Pancreas (tissue), 10 donors: ENCODE data around the gene LMTK2. TPM values are rescaled to one million over a fixed set of nuclear protein-coding genes. Genes with fewer than 3 reads are reported as not detected.
"Not testable (repeated sequence)": the region's sequence is repeated elsewhere in the genome, so short reads cannot be mapped to it uniquely, and the experiment has no call there.

ENCODE experiments used
- ATAC-seq, 4 donors: fragments of 200-7000 bp; cut with Tn5 transposase; one replicate each; pipeline versions ENCODE4 v1.8.0 to v1.9.1; 2020; ENCODE audit warnings: mild to moderate bottlenecking in 4 of 4, moderate library complexity in 4 of 4
- DNase-seq, 6 donors: peaks; one replicate each; pipeline ENCODE4 v3.0.0-alpha.2; 2020
- FAIRE-seq: peaks from 2 replicates; lab custom pipeline; 2012; peaks lifted over from hg19 to GRCh38; lab: Jason Lieb, UNC
- H3K27ac ChIP-seq, 4 donors: fragments of 200-600 bp; sonication (generic); 1 replicate in 3 of 4; 2 replicates in 1 of 4; pipeline versions ENCODE4 v1.5.0 to v1.8.0; 2020
- H3K27me3 ChIP-seq, 4 donors: fragments of 200-600 bp; one replicate each; pipeline ENCODE4 v1.8.0; 2021
- H3K36me3 ChIP-seq, 3 donors: fragments of 200-600 bp; sonication (generic) in 1 of 3; one replicate each; pipeline versions ENCODE4 v1.5.0 to v1.8.0; 2020 to 2021
- H3K4me1 ChIP-seq, 3 donors: fragments of 200-600 bp; one replicate each; pipeline ENCODE4 v1.8.0; 2021
- H3K4me3 ChIP-seq, 4 donors: fragments of 200-600 bp; sonication (generic) in 2 of 4; one replicate each; pipeline versions ENCODE4 v1.5.0 to v1.8.0; 2020 to 2021
- H3K9me3 ChIP-seq, 4 donors: fragments of 200-600 bp; one replicate each; pipeline ENCODE4 v1.8.0; 2021
- WGBS, 2 donors: extraction: QIAGEN DNeasy Blood & Tissue Kit; methylation state at CpG; one replicate each; pipeline ENCODE4 v1.1.7; 2013; 5-methylcytosine and 5-hydroxymethylcytosine counted together
- intact Hi-C, 3 donors: fragments of 100-400 bp; cut with DNase I; formaldehyde crosslinking; loops; one replicate each; pipeline versions ENCODE4 v1.11.1 to v1.14.2; 2022
- polyA plus RNA-seq, 2 donors: library from polyadenylated mRNA; stranded (reverse); fragments of 200-250 nt; gene quantifications; one replicate each; pipeline ENCODE4 v1.2.3, GENCODE V29; 2013
- total RNA-seq, 6 donors: library from RNA; stranded (reverse); fragmentation: NEBNext Ultra II Directional in 4 of 6; extraction: Animal tissue kit (Norgen Biotek cat#: 25700) in 4 of 6; gene quantifications; one replicate each; pipeline versions ENCODE4 v1.2.1 to v1.2.4, GENCODE V29; 2021 to 2023
- TF ChIP-seq, protein P1 (sequence below), 4 donors: fragments of 200-600 bp; sonication (generic) in 3 of 4; IDR thresholded peaks; one replicate each; pipeline versions ENCODE4 v1.5.0 to v1.8.0; 2021; ENCODE audit warnings: antibody characterized with exemption in 4 of 4
- donor health status: healthy with polysubstance abuse.
- donor health status: DM: no; HTN: no; CAD: no; lungs with moderate emphysema.
- donor health status: DM: no; HTN: no; CAD: no.
- donor health status: control.
- donor health status: control.
- donor health status: Bipolar disorder and iron deficiency.
- donor health status: DM: yes; HTN: yes; CAD: no.
- donor health status: DM: no; HTN: no; CAD: no.
- donor health status: DM: no; HTN: no; CAD: no.
- donor health status: DM: yes; HTN: yes; CAD: no.

The LMTK2 gene
- total and polyA plus RNA-seq, 8 donors, result 5.9 to 20.0 (median 16.5) TPM

DNA sequence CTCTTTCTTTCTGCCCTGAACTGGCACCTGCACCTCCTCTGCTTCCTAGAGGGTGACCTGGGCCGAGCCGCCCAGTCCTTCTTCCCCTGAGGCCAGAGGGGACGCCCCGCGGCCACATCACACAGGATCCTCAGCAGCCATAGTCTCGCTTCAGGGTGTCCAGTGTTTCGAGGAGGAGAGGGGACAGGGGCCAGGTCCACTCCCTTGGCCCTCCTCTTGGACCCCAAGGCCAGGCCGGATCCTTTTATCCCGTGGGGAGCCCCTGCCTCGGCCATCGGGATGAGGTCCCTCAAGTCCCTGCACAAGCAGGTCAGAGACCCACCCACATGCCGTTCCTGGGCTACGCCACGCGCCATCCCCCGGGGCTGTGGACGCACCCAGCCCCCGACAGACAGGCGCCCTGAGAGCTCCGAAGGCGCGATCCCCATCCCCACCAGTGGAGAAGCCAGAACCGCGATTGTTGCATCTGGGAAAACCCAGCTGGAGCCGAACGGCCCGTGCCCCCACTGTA, 108.2 kb downstream of the LMTK2 start:
- DNase-seq, result peak; percentile 41 to 84 (median 62)
- Histone ChIP-seq H3K9me3 (no peaks in the 10 kb centered on the region), H3K27me3 (no peaks in the 10 kb centered on the region), H3K4me1 (peaks cover 12 to 28% (median 12%) of the 10 kb centered on the region in 3 donors), H3K36me3 (peaks cover 0 to 16% (median 0%) of the 10 kb centered on the region in 3 donors), H3K4me3 (peak overlapping the region in 3 of 4 donors; percentile 58 to 82 (median 62)), H3K27ac (peak overlapping the region; percentile 88 to 94 (median 90))
- WGBS, 2 donors, result 42 to 43% methylated on average over 27 of the region's 27 CpGs
- TF ChIP-seq, protein P1, sequence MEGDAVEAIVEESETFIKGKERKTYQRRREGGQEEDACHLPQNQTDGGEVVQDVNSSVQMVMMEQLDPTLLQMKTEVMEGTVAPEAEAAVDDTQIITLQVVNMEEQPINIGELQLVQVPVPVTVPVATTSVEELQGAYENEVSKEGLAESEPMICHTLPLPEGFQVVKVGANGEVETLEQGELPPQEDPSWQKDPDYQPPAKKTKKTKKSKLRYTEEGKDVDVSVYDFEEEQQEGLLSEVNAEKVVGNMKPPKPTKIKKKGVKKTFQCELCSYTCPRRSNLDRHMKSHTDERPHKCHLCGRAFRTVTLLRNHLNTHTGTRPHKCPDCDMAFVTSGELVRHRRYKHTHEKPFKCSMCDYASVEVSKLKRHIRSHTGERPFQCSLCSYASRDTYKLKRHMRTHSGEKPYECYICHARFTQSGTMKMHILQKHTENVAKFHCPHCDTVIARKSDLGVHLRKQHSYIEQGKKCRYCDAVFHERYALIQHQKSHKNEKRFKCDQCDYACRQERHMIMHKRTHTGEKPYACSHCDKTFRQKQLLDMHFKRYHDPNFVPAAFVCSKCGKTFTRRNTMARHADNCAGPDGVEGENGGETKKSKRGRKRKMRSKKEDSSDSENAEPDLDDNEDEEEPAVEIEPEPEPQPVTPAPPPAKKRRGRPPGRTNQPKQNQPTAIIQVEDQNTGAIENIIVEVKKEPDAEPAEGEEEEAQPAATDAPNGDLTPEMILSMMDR (IDR thresholded peaks at IDR 0.05), result no peak
- FAIRE-seq, result no peak
- peak in 1 of 4 donors; percentile 1 for ATAC-seq
- intact Hi-C loops, result loop anchor here in 1 of 3 donors (5.0 kb wide), 1 partner anchor 38 kb away; no protein-coding TSS in a partner anchor

- intact Hi-C loops, result no loop called here
- 44 to 47% methylated on average over 32 of the region's 32 CpGs for WGBS, 2 donors
- no peaks in the 10 kb centered on the region for H3K27me3 ChIP-seq
- H3K9me3 ChIP-seq, result no peaks in the 10 kb centered on the region
- TF ChIP-seq, protein P1 (IDR thresholded peaks at IDR 0.05), result no peak
- peaks cover 0 to 16% (median 0%) of the 10 kb centered on the region in 3 donors for H3K36me3 ChIP-seq
- H3K27ac ChIP-seq, result peak overlapping the region; percentile 88 to 94 (median 90)
- H3K4me1 ChIP-seq, result peaks cover 12 to 28% (median 12%) of the 10 kb centered on the region in 3 donors
- ATAC-seq, result peak; percentile 46 to 63 (median 54)
- no peak for FAIRE-seq
- peak; percentile 84 to 95 (median 92) for DNase-seq
- H3K4me3 ChIP-seq, result peak overlapping the region in 2 of 4 donors; percentile 62 to 82
These were observed 109.2 kb downstream of the LMTK2 start for GRCh38 chr7:98215561-98216495.

DNA sequence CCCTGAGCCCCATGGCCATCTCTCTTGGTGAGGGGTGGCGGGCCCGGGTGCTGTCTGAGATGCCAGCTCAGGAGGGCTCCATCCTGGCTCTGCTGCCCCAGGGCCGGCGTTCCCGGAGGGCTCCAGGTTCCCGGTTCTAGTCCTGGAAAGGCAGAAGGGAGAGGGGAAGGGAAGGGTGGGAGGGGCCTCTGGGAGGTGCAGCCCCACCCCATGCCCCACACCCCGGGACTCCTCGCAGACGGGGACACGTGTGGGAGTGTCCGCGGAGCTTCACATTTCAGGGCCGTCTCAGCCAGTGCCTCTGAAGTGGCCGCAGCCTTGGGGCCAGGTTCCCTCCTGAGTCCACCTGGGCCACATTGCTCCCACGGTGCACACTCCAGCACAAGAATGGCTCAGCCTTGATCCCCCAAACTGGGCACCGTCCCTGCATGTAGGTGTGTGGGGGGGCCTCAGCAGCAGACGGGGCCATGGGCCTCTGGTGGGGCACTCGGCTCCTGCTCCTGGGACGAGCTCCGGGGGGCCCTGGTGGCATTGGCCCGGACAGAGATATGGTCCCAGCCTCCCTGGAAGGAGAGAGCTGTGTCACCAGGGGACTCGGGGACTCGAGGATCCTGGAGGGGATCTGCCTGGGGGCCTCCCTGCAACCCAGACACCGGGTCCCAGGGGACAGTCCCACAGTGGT, 110.4 kb downstream of the LMTK2 start:
- H3K36me3 ChIP-seq, result peaks cover 0 to 16% (median 0%) of the 10 kb centered on the region in 3 donors
- FAIRE-seq (no peak), ATAC-seq (peak in 3 of 4 donors; percentile 0 to 2 (median 1)), DNase-seq (peak; percentile 40 to 88 (median 63))
- no peak overlapping the region for H3K4me3 ChIP-seq
- 56 to 61% methylated on average over 21 to 24 of the region's 24 CpGs for WGBS, 2 donors
- intact Hi-C loops, result no loop called here
- H3K27ac ChIP-seq, result peak overlapping the region; percentile 20 to 82 (median 64)
- no peaks in the 10 kb centered on the region for H3K27me3 ChIP-seq
- no peaks in the 10 kb centered on the region for H3K9me3 ChIP-seq
- TF ChIP-seq, protein P1 (IDR thresholded peaks at IDR 0.05), result no peak
- H3K4me1 ChIP-seq, result peaks cover 12 to 28% (median 12%) of the 10 kb centered on the region in 3 donors

GRCh38 chr7:98217623-98218582, 111.2 kb downstream of the LMTK2 start:
- intact Hi-C loops, result no loop called here
- DNase-seq (peak; percentile 40 to 90 (median 70)), FAIRE-seq (no peak), ATAC-seq (peak; percentile 10 to 17 (median 12))
- TF ChIP-seq, protein P1 (IDR thresholded peaks at IDR 0.05), result no peak
- H3K36me3 ChIP-seq, result peaks cover 0 to 8% (median 0%) of the 10 kb centered on the region in 3 donors
- H3K4me3 ChIP-seq, result peak overlapping the region in 1 of 4 donors; percentile 10
- H3K27ac ChIP-seq, result peak overlapping the region; percentile 20 to 82 (median 64)
- no peaks in the 10 kb centered on the region for H3K9me3 ChIP-seq
- 23% methylated on average over 41 of the region's 41 CpGs for WGBS, 2 donors
- peaks cover 12 to 28% (median 12%) of the 10 kb centered on the region in 3 donors for H3K4me1 ChIP-seq
- no peaks in the 10 kb centered on the region for H3K27me3 ChIP-seq

GRCh38 chr7:98219382-98219781, 112.7 kb downstream of the LMTK2 start:
- H3K36me3 ChIP-seq, intact Hi-C loops, H3K27me3 ChIP-seq, H3K9me3 ChIP-seq, FAIRE-seq, H3K27ac ChIP-seq, ATAC-seq, H3K4me3 ChIP-seq: not testable (repeated sequence)
- DNase-seq, result peak in 3 of 6 donors; percentile 6 to 27 (median 7)
- H3K4me1 ChIP-seq, result peaks cover 12 to 28% (median 12%) of the 10 kb centered on the region in 3 donors
- WGBS, 2 donors, result 98% methylated on average over 6 of the region's 6 CpGs
